ENCODE results near the gene ZFX.

Gene ZFX

DNA sequence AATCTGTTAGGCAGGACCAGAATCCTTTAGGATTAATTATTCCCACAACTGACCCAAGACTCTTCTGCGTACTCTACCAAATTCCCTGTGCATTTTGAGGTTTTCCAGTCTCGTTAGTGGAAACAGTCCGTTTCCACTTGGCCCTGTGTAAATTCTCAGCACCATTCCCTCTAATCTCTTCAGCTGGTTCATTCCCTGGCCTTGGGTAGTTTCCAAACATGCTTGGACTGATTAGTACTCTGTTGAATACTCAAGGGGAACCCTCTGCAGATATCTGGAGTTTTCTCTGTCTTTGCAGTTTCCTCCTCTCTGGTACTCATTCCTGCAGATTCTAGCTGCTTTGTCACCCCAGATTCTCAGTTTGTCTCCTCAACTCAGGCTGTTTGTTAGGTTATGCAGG is 80.4 kb downstream of the ZFX start:
- Histone ChIP-seq H3K27me3 (no peaks in the 10 kb centered on the region), H3K36me3 (no peaks in the 10 kb centered on the region), H3K4me3 (ENCODE audit: low read depth, low read length) (no peak overlapping the region), H3K4me1 (no peaks in the 10 kb centered on the region), H3K9me3 (no peaks in the 10 kb centered on the region)
- no peak for DNase-seq
- TF ChIP-seq, protein P1, sequence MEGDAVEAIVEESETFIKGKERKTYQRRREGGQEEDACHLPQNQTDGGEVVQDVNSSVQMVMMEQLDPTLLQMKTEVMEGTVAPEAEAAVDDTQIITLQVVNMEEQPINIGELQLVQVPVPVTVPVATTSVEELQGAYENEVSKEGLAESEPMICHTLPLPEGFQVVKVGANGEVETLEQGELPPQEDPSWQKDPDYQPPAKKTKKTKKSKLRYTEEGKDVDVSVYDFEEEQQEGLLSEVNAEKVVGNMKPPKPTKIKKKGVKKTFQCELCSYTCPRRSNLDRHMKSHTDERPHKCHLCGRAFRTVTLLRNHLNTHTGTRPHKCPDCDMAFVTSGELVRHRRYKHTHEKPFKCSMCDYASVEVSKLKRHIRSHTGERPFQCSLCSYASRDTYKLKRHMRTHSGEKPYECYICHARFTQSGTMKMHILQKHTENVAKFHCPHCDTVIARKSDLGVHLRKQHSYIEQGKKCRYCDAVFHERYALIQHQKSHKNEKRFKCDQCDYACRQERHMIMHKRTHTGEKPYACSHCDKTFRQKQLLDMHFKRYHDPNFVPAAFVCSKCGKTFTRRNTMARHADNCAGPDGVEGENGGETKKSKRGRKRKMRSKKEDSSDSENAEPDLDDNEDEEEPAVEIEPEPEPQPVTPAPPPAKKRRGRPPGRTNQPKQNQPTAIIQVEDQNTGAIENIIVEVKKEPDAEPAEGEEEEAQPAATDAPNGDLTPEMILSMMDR (IDR thresholded peaks at IDR 0.05; ENCODE audit: low read depth, low read length), result no peak

DNA sequence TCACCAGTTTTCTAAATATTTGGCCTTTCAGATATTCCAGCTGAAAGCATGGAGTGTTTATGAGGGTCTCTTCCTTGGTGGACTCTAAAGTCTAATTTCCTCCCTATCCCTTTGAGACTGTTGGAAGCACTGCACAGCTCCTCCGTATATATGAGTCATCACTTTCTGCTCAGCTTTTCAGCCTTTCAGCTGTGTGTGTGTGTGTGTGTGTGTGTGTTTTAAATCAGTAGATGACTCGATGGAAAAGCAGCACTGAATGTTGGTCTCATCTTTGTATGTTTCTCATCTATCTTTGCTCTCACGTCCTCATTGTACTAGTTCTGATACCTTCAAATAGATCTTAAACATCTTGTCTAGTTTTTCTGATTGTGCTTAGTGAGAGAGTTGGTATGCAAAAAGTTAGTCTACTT is 81.6 kb downstream of the ZFX start:
- TF ChIP-seq, protein P1 (IDR thresholded peaks at IDR 0.05; ENCODE audit: low read depth, low read length), result no peak
- Histone ChIP-seq H3K36me3 (no peaks in the 10 kb centered on the region), H3K4me3 (ENCODE audit: low read depth, low read length) (no peak overlapping the region), H3K9me3 (no peaks in the 10 kb centered on the region), H3K4me1 (no peaks in the 10 kb centered on the region), H3K27me3 (no peaks in the 10 kb centered on the region)
- DNase-seq, result peak; percentile 18

DNA sequence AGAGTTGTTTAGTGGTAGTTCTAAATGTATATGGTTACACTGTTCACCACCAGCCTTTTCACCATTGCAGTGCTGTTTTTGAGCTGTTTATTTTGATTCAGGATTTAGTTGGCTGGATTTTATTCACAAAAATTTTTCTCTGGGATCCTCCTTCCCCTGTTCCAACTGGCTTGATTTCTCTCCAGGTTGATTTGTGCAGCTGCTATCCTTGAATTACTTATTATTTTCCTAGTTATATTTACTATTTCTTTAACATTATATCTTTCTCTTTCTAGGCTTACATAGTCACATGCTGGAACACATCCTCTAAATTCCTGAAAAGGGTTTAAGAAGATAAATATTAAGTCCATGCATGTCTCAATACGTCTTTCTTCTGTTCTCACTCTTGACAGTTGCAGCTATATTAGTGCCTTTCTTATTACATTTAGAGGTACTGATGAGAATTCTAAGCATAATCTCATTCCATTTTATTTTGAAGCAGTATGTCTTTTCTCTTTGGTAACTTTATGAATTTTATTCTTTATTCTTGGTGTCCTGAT is 82.2 kb downstream of the ZFX start:
- no peaks in the 10 kb centered on the region for H3K36me3 ChIP-seq
- no peak for DNase-seq
- TF ChIP-seq, protein P1 (IDR thresholded peaks at IDR 0.05; ENCODE audit: low read depth, low read length), result no peak
- no peaks in the 10 kb centered on the region for H3K9me3 ChIP-seq
- H3K4me1 ChIP-seq, result no peaks in the 10 kb centered on the region
- H3K27me3 ChIP-seq, result no peaks in the 10 kb centered on the region
- no peak overlapping the region for H3K4me3 ChIP-seq (ENCODE audit: low read depth, low read length)

DNA sequence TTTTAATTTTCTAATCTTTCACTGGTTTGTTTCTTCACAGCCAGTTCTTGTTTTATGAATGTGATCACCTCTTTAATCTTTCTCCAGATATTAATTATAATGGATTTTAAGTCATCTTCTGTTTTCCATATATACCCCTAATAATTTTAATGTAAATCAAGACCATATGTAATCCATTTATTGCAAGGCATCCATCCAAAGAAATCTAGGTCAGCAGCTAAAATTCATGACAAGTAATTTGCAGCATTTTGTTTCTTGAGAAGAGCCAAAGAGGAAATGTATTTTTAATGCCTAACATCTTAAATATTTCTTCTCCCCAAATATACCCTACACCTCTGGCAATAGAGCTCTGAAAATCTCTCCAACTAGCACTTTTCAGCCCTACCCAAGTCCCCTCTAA is 83.3 kb downstream of the ZFX start:
- H3K27me3 ChIP-seq, result no peaks in the 10 kb centered on the region
- H3K9me3 ChIP-seq, result no peaks in the 10 kb centered on the region
- no peaks in the 10 kb centered on the region for H3K4me1 ChIP-seq
- H3K36me3 ChIP-seq, result no peaks in the 10 kb centered on the region
- no peak overlapping the region for H3K4me3 ChIP-seq (ENCODE audit: low read depth, low read length)
- TF ChIP-seq, protein P1 (IDR thresholded peaks at IDR 0.05; ENCODE audit: low read depth, low read length), result no peak
- DNase-seq, result no peak

DNA sequence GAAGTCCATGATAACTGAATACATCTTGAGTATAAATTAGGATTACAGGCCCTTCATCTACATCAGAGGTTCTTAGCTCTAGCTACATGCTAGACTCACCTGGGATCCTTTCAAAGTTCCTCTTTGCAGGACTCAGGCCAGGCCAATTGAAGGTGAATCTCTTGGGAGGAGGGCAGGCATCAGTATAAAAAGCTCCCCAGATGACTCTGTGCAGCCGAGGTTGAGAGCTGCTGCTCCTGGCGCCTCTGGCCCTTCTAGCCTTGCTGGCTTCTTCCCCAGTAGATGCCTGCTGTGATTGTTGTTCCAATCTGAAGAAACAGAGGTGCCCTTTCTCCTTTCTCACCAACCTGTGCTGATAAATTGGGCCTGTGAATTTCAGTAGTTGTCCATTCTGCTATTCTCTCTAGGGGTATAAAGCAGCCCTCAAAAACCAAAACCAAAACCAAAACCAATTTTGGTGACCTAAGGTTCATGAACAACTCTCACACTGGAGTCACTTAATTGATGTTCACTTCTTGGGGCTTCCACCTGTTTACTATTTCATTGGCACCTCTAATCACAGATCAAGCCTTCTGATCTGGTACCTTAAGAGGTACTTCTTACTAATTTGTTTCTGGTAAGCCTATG is 85.7 kb downstream of the ZFX start:
- Histone ChIP-seq H3K4me3 (ENCODE audit: low read depth, low read length) (no peak overlapping the region), H3K9me3 (no peaks in the 10 kb centered on the region), H3K27me3 (no peaks in the 10 kb centered on the region), H3K4me1 (no peaks in the 10 kb centered on the region), H3K36me3 (no peaks in the 10 kb centered on the region)
- TF ChIP-seq, protein P1 (IDR thresholded peaks at IDR 0.05; ENCODE audit: low read depth, low read length), result no peak
- no peak for DNase-seq

DNA sequence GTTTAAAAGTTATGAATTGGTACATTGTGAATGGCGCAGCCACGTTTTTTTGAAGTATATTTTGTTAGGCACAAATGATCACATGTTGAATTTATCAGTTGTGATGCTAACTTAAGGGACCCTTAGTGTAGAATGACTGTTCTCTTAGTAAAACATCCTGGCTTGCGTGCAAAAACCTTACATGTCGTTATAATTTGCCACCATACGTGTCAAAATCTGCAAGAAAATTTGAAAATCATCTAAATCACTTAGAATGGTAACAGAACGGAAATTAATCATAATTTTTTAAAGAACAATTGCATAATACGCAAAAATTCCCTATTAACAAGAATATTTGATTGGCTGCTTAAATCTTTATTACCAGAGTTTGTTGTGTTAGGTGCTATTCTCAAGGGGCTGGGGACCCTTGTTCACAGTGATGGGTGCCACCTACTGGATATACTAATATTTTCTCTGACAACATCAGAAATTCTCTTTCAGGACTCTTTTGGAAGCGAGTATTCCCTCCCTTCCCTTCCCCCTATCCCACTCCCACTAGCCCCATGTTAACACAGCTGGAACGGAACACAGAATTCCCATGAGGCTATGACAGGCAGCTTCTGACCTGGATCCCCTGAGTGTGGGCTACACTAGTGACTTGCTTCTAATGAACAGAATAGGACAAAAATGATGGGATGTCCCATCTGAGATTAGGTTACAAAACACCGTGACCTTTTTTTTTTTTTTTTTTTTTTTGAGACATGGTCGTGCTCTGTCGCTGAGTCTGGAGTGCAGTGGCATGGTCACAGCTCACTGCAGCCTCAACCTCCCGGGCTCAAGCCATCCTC is 92.5 kb downstream of the ZFX start:
- no peaks in the 10 kb centered on the region for H3K36me3 ChIP-seq
- no peaks in the 10 kb centered on the region for H3K4me1 ChIP-seq
- no peak overlapping the region for H3K4me3 ChIP-seq (ENCODE audit: low read depth, low read length)
- H3K9me3 ChIP-seq, result no peaks in the 10 kb centered on the region
- TF ChIP-seq, protein P1 (IDR thresholded peaks at IDR 0.05; ENCODE audit: low read depth, low read length), result peak; percentile 50
- peak; percentile 15 for DNase-seq
- H3K27me3 ChIP-seq, result no peaks in the 10 kb centered on the region

All from BE2C (cell line).